Measurements from ENCODE around the gene CDH13. TPM values are rescaled to one million over a fixed set of nuclear protein-coding genes. Genes with fewer than 3 reads are reported as not detected.

CDH13 gene
- total and polyA plus RNA-seq, 2 experiments from 2014 or later: 1.6 to 4.4 TPM

- H3K27me3 Mint-ChIP-seq (ENCODE audit: insufficient read depth, low read depth, poor library complexity): peaks cover 7% of the 10 kb centered on the region
These were observed 950.4 kb downstream of the CDH13 start for GRCh38 chr16:83577078-83577745.

GRCh38 chr16:83578171-83578570 lies 951.4 kb downstream of the CDH13 start:
- H3K4me3 ChIP-seq: no peak overlapping the region
- no peak for ATAC-seq
- H3K79me2 ChIP-seq (replicated peaks; ENCODE audit: insufficient read depth): no peaks in the 10 kb centered on the region
- H3K27me3 Mint-ChIP-seq (ENCODE audit: insufficient read depth, low read depth, poor library complexity): peaks cover 10% of the 10 kb centered on the region
- no peak overlapping the region for H3K27ac ChIP-seq (ENCODE audit: low read depth)
- peaks cover 26% of the 10 kb centered on the region for H3K4me1 Mint-ChIP-seq
- DNase-seq (ENCODE audit: low spot score): no peak
- no peaks in the 10 kb centered on the region for H4K20me1 ChIP-seq (replicated peaks; ENCODE audit: insufficient read depth)
- H3K9me2 ChIP-seq (ENCODE audit: insufficient read depth): 0 out of 2 replicates have a peak, but pooled peaks cover 3% of the 10 kb centered on the region
- no peaks in the 10 kb centered on the region for H3K9me3 Mint-ChIP-seq
- no peaks in the 10 kb centered on the region for H3K36me3 Mint-ChIP-seq (ENCODE audit: low read depth)
- no peaks in the 10 kb centered on the region for H3F3A ChIP-seq (replicated peaks; ENCODE audit: low read depth)
- peaks cover 7% of the 10 kb centered on the region; the same call in 1 of the 2 replicates for H3K27me3 ChIP-seq (ENCODE audit: insufficient read depth)
- no peak overlapping the region for H3K27ac Mint-ChIP-seq
- H2AFZ ChIP-seq: no peak overlapping the region
- no peak overlapping the region for H3K4me2 ChIP-seq
- H3K4me1 ChIP-seq (ENCODE audit: insufficient read depth): peaks cover 23% of the 10 kb centered on the region
- H3K36me3 ChIP-seq (ENCODE audit: insufficient read depth): no peaks in the 10 kb centered on the region
- no peak overlapping the region for H3K4me3 Mint-ChIP-seq
- TF ChIP-seq EZH2phosphoT487 (IDR thresholded peaks at IDR 0.05; ENCODE audit: unreplicated experiment) (no peak), REST (IDR thresholded peaks at IDR 0.05; ENCODE audit: unreplicated experiment) (no peak), NANOG (IDR thresholded peaks at IDR 0.05; ENCODE audit: borderline replicate concordance) (no peak), ZNF462 (CRISPR knock-in tag; IDR thresholded peaks at IDR 0.05) (no peak)

More at GRCh38 chr16:83577078-83577745, 950.4 kb downstream of the CDH13 start:
- no peak overlapping the region for H3K4me3 ChIP-seq
- H3K4me3 Mint-ChIP-seq: no peak overlapping the region
- H3K36me3 Mint-ChIP-seq (ENCODE audit: low read depth): no peaks in the 10 kb centered on the region
- DNase-seq (ENCODE audit: low spot score) (no peak), ATAC-seq (no peak)
- no peaks in the 10 kb centered on the region for H3K36me3 ChIP-seq (ENCODE audit: insufficient read depth)
- H3K79me2 ChIP-seq (replicated peaks; ENCODE audit: insufficient read depth): no peaks in the 10 kb centered on the region
- no peak overlapping the region for H3K27ac Mint-ChIP-seq
- no peak overlapping the region for H3K4me2 ChIP-seq
- no peaks in the 10 kb centered on the region for H3K9me3 Mint-ChIP-seq
- H3K4me1 Mint-ChIP-seq: peaks cover 18% of the 10 kb centered on the region
- no peak overlapping the region for H3K27ac ChIP-seq (ENCODE audit: low read depth)
- H3K9me2 ChIP-seq (ENCODE audit: insufficient read depth): no peaks in the 10 kb centered on the region
- H3F3A ChIP-seq (replicated peaks; ENCODE audit: low read depth): no peaks in the 10 kb centered on the region
- peaks cover 14% of the 10 kb centered on the region for H3K4me1 ChIP-seq (ENCODE audit: insufficient read depth)
- TF ChIP-seq CTCF (conservative IDR thresholded peaks at IDR 0.05; ENCODE audit: low read depth in 2 of 2) (no peak), NANOG (IDR thresholded peaks at IDR 0.05; ENCODE audit: borderline replicate concordance) (no peak), STAT1 (IDR thresholded peaks at IDR 0.05; ENCODE audit: unreplicated experiment) (no peak)
- peaks cover 4% of the 10 kb centered on the region; the same call in 1 of the 2 replicates for H3K27me3 ChIP-seq (ENCODE audit: insufficient read depth)
- H2AFZ ChIP-seq: no peak overlapping the region
- H4K20me1 ChIP-seq (replicated peaks; ENCODE audit: insufficient read depth): no peaks in the 10 kb centered on the region

All from GM23338 (cell line).